ENCODE data around the gene ZNF195. TPM values are rescaled to one million over a fixed set of nuclear protein-coding genes. Genes with fewer than 3 reads are reported as not detected.
"Not testable (repeated sequence)": the region's sequence is repeated elsewhere in the genome, so short reads cannot be mapped to it uniquely, and the experiment has no call there.

Gene ZNF195
- total RNA-seq, 1 experiment from 2014 or later: 28.6 TPM

DNA sequence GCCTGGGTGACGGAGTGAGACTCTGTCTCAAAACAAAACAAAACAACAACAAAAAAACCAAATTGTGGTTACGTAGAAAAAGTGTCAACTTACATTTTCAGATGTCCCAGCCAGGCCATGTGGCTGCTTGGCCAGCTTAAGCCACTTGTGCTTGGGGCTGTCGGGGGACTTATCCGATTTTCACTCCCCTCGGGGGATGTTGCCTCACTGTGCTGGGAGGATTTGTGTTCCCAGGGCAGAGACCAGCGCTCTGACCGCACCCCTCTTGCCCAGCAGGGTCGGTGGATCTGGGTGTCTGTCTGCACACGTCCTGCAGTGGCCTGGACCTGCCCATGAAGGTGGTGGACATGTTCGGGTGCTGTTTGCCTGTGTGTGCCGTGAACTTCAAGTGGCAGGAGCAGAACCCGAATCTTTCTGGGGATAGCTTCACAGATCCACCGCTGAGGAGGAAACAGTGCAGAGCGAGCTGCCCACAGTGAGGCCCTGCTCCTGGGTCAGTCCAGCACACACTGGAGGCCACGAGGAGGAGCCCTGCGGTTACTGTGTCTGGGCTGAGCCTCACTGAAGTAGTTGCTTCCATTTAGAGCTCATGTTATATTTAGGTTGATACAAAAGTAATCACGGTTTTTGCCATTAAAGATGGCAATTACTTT, 27.4 kb upstream of the ZNF195 start:
- in situ Hi-C loops (cut with HindIII; ENCODE audit: low pct_unique_long_range_greater_than_20kb, low sequenced_read_pairs); DNase-seq (ENCODE audit: low read depth, low spot score): not testable (repeated sequence)

- in situ Hi-C loops (cut with HindIII; ENCODE audit: low pct_unique_long_range_greater_than_20kb, low sequenced_read_pairs); DNase-seq (ENCODE audit: low read depth, low spot score): not testable (repeated sequence)
Measured at GRCh38 chr11:3404076-3404925, 25.4 kb upstream of the ZNF195 start.

- in situ Hi-C loops (cut with HindIII; ENCODE audit: low pct_unique_long_range_greater_than_20kb, low sequenced_read_pairs): not testable (repeated sequence)
Measured at GRCh38 chr11:3402861-3403250, 23.9 kb upstream of the ZNF195 start.

GRCh38 chr11:3402181-3402860, 23.4 kb upstream of the ZNF195 start:
- in situ Hi-C loops (cut with HindIII; ENCODE audit: low pct_unique_long_range_greater_than_20kb, low sequenced_read_pairs); DNase-seq (ENCODE audit: low read depth, low spot score): not testable (repeated sequence)

More at GRCh38 chr11:3402861-3403250, 23.9 kb upstream of the ZNF195 start:
- DNase-seq (ENCODE audit: low read depth, low spot score): not testable (repeated sequence)

DNA sequence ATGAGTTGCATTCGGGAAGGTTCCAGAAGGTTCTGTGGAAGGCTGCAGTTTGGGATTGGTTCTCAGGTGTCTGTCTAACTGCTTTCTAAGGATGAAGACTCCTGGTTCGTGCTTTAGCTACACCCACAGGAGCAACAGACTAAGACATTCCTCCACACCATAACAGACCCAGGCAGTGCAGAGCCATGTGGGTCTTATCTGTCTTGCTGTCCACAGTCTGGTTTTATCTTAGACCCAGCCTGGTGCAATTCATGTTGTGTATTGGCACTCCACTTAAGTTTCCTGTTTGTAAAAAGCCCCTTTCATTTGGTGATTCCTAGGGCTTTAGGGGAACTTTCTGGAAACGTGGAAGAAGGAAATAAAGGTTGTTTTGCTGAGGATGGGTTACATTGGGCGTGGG, 22.1 kb upstream of the ZNF195 start:
- in situ Hi-C loops (cut with HindIII; ENCODE audit: low pct_unique_long_range_greater_than_20kb, low sequenced_read_pairs); DNase-seq (ENCODE audit: low read depth, low spot score): not testable (repeated sequence)

DNA sequence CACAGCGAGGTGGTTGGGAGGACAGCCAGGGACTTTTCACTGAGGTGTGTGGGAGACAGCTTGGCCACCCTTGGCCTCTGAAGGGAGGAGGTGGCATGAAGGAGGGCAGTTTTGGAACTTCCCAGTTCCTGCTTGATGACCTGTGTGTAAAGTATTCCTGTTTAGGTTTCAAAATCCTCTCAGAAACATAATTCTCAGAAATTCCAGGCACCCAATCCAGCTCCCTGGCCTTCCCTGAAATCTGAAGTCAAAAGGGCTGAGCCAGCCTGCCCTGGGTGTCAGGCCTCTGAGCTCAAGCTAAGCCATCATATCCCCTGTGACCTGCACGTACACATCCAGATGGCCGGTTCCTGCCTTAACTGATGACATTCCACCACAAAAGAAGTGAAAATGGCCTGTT, 19.6 kb upstream of the ZNF195 start:
- not testable (repeated sequence) for DNase-seq (ENCODE audit: low read depth, low spot score)

GRCh38 chr11:3398106-3398505, 19.2 kb upstream of the ZNF195 start:
- in situ Hi-C loops (cut with HindIII; ENCODE audit: low pct_unique_long_range_greater_than_20kb, low sequenced_read_pairs); DNase-seq (ENCODE audit: low read depth, low spot score): not testable (repeated sequence)

More for the DNA sequence above, 19.6 kb upstream of the ZNF195 start:
- in situ Hi-C loops (cut with HindIII; ENCODE audit: low pct_unique_long_range_greater_than_20kb, low sequenced_read_pairs): not testable (repeated sequence)

DNA sequence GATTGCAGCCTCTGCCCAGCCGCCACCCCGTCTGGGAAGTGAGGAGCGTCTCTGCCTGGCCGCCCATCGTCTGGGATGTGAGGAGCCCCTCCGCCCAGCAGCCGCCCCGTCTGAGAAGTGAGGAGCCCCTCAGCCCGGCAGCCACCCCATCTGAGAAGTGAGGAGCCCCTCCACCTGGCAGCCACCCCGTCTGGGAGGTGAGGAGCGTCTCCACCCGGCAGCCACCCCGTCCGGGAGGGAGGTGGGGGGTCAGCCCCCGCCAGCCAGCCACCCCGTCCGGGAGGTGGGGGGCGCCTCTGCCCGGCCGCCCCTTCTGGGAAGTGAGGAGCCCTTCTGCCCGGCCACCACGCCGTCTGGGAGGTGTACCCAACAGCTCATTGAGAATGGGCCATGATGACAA, 18.3 kb upstream of the ZNF195 start:
- in situ Hi-C loops (cut with HindIII; ENCODE audit: low pct_unique_long_range_greater_than_20kb, low sequenced_read_pairs); DNase-seq (ENCODE audit: low read depth, low spot score): not testable (repeated sequence)

GRCh38 chr11:3395468-3395867, 16.5 kb upstream of the ZNF195 start:
- in situ Hi-C loops (cut with HindIII; ENCODE audit: low pct_unique_long_range_greater_than_20kb, low sequenced_read_pairs); DNase-seq (ENCODE audit: low read depth, low spot score): not testable (repeated sequence)

DNA sequence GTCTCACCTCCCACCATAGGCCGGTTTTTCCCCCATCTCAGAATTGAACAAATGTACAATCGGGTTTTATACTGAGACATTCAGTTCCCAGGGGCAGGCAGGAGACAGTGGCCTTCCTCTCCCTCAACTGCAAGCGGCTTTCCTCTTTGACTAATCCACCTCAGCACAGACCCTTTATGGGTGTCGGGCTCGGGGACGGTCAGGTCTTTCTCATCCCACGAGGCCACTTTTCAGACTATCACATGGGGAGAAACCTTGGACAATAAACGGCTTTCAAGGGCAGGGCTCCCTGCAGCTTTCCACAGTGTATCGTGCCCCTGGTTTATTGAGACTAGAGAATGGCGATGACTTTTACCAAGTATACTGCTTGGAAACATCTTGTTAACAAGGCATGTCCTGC, 16.0 kb upstream of the ZNF195 start:
- DNase-seq (ENCODE audit: low read depth, low spot score); in situ Hi-C loops (cut with HindIII; ENCODE audit: low pct_unique_long_range_greater_than_20kb, low sequenced_read_pairs): not testable (repeated sequence)

- in situ Hi-C loops (cut with HindIII; ENCODE audit: low pct_unique_long_range_greater_than_20kb, low sequenced_read_pairs); DNase-seq (ENCODE audit: low read depth, low spot score): not testable (repeated sequence)
Measured at GRCh38 chr11:3393450-3393849, 14.5 kb upstream of the ZNF195 start.

GRCh38 chr11:3382613-3383285, 3.8 kb upstream of the ZNF195 start:
- in situ Hi-C loops (cut with HindIII; ENCODE audit: low pct_unique_long_range_greater_than_20kb, low sequenced_read_pairs): no loop called here
- DNase-seq (ENCODE audit: low read depth, low spot score): no peak

DNA sequence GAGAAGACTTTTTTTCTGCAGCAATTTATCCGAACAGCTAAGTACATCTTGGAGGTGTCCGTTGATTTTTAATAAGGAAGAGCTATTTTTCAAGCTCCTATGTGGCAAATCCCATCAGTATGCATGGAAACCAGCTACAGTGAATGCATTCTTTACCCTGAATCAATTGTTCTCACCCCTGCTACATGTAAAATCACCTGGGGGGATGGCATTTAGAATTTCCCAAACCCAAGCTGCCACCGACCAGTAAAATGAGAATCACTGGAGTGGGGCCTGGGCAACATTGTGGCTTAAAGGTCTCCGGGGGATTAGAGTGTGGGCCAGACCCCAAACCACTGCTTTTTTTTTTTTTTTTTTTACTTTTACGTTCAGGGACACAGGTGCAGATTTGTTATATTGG, 2.8 kb upstream of the ZNF195 start:
- DNase-seq (ENCODE audit: low read depth, low spot score): no peak
- in situ Hi-C loops (cut with HindIII; ENCODE audit: low pct_unique_long_range_greater_than_20kb, low sequenced_read_pairs): no loop called here

DNA sequence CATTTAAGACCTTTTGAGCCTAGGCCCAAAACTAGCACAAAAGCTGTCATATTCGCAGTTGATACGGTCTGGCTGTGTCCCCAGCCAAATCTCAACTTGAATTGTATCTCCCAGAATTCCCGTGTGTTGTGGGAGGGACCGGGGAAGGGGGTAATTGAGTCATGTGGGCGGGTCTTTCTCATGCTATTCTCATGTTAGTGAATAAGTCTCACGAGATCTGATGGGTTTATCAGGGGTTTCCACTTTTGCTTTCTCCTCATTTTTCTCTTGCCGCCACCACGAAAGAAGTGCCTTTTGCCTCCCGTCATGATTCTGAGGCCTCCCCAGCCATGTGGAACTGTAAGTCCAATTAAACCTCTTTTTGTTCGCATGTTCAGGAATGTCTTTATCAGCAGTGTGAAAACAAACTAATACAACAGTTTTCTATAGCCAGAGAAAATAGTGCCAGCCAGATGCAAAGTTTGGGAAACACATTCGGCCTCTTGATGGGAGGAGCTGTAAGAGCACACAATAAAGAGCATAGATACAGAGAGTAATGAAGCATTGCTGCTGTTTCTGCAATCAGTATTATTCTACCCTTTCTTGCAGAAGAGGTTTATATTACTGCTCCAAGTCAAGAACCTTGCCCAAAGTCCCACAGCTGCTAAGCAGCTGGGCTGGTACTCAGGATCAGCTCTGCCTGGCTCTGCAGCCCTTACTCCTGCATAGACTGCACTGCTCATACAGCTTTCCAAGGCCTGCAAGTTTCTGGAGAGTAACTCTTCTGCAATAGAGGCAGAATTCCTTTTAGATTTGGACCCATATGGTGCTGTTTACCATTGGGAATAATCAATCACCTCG, 2.0 kb upstream of the ZNF195 start:
- in situ Hi-C loops (cut with HindIII; ENCODE audit: low pct_unique_long_range_greater_than_20kb, low sequenced_read_pairs): no loop called here
- DNase-seq (ENCODE audit: low read depth, low spot score): no peak

- in situ Hi-C loops (cut with HindIII; ENCODE audit: low pct_unique_long_range_greater_than_20kb, low sequenced_read_pairs): no loop called here
- DNase-seq (ENCODE audit: low read depth, low spot score): no peak
Measured at GRCh38 chr11:3375552-3375951, 3.4 kb downstream of the ZNF195 start.

DNA sequence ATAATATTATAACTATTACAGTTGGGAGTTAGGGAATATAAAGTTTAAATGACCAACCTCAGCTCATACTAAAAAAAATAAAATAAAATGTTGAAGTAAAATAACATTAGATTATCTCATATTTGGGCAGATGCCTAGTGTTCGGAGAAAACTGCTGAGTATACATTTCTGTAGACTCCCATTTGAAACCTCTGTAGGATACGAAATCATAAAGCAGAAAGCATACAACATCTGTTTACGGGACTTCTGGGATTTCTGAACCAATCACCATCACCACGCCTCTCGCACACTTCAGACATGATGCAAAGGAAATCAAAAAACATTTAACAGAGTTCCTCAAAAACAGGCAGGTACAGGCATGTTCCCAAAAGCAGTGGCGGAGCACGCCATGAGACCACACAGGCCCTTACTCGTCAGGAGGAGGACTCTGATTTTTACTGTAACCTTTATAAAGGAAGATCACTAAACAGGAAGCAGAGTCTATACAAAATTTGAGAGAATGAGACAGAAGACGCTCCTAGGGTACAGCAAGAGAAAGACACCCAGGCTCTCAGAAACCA, 8.6 kb downstream of the ZNF195 start:
- in situ Hi-C loops (cut with HindIII; ENCODE audit: low pct_unique_long_range_greater_than_20kb, low sequenced_read_pairs): no loop called here
- DNase-seq (ENCODE audit: low read depth, low spot score): no peak

- DNase-seq (ENCODE audit: low read depth, low spot score): no peak
- in situ Hi-C loops (cut with HindIII; ENCODE audit: low pct_unique_long_range_greater_than_20kb, low sequenced_read_pairs): no loop called here
Measured at GRCh38 chr11:3369366-3369765, 9.6 kb downstream of the ZNF195 start.
